ENCODE data around the gene KCNH5.

Gene KCNH5

DNA sequence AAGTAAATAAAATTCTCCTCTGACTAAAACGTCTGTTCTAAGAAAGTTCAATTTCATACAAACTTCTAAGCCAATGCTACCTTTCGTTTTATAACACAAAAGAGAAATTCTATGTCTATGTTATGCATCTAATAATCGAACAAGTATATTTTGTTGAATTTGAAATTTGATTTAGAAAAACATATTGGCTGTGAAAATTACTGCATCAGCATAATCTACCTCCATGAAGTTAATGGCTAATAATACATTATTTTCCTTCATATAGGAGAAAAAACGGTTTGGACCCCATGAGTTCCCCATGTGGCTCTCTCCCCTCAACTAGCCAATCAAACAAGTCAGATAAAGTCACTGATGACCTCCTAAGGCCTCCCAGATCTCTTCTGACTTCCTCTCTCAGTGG is 106.5 kb downstream of the KCNH5 start:
- H3K27ac ChIP-seq: no peak overlapping the region
- no peak for TF ChIP-seq ZFX (IDR thresholded peaks at IDR 0.05)
- TF ChIP-seq, protein P1, sequence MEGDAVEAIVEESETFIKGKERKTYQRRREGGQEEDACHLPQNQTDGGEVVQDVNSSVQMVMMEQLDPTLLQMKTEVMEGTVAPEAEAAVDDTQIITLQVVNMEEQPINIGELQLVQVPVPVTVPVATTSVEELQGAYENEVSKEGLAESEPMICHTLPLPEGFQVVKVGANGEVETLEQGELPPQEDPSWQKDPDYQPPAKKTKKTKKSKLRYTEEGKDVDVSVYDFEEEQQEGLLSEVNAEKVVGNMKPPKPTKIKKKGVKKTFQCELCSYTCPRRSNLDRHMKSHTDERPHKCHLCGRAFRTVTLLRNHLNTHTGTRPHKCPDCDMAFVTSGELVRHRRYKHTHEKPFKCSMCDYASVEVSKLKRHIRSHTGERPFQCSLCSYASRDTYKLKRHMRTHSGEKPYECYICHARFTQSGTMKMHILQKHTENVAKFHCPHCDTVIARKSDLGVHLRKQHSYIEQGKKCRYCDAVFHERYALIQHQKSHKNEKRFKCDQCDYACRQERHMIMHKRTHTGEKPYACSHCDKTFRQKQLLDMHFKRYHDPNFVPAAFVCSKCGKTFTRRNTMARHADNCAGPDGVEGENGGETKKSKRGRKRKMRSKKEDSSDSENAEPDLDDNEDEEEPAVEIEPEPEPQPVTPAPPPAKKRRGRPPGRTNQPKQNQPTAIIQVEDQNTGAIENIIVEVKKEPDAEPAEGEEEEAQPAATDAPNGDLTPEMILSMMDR (conservative IDR thresholded peaks at IDR 0.05): no peak

DNA sequence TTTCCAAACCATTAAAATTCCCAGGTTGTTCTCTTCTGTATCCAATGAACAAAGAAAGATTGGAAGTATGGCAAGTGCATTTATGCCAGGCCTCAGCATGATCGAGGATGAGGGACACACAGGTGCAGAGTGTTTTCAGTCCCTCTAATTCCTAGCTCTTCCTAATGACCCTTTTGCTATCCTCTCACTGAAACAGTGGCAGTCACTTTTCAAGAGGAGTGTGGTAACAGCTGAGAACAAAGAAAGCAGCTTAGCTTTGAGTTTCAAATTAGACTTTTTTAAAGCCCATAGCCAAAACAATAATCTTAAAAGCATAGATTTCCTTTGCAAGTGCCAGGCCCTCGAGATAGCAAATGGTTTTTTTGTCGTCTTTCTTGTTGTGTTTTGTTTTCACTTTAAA is 110.8 kb downstream of the KCNH5 start:
- no peak overlapping the region for H3K27ac ChIP-seq
- no peak for TF ChIP-seq ZFX (IDR thresholded peaks at IDR 0.05)
- TF ChIP-seq, protein P1 (conservative IDR thresholded peaks at IDR 0.05): no peak

- no peak overlapping the region for H3K27ac ChIP-seq
- no peak for TF ChIP-seq ZFX (IDR thresholded peaks at IDR 0.05)
Observed at GRCh38 chr14:62921466-62921865, 123.8 kb downstream of the KCNH5 start.

DNA sequence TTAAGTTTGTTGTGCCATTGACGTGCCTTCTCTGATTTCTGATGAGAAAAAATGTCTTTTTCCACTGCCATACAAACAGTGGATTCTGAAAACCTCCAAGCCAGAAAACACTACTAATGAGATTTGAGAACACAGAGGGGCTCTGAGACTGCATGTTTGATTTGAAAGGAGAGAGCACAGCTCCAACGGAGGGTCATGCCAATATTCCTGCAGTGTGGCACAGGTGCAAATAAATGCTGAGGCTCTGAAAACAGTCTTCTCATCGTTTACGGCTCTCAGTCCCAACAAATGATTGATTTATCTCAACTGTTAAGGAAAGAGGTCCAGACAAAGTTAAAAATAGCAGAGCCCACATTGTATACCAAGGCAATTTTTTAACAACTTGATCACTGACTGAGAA is 128.7 kb downstream of the KCNH5 start:
- no peak overlapping the region for H3K27ac ChIP-seq
- TF ChIP-seq, protein P1 (conservative IDR thresholded peaks at IDR 0.05): no peak
- no peak for TF ChIP-seq ZFX (IDR thresholded peaks at IDR 0.05)

DNA sequence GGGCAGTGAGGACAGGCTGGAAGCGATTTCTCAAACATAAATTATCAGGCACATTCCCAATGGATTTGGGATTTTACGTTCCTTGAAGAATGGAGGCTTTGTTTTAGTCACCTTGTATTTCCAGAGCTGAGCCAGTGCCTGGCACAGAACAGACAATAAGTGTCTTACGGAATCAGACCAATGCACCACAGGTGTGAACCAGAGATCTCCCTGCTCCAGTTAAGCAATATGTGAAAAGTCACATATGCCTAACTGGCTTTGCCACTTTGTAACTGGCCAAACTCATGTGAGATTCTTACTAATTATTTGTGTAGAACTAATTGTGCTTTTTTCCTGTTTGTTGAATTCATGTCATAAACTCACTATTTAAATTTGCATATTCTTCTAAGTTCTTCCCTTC is 130.4 kb downstream of the KCNH5 start:
- H3K27ac ChIP-seq: no peak overlapping the region
- no peak for TF ChIP-seq ZFX (IDR thresholded peaks at IDR 0.05)
- TF ChIP-seq, protein P1 (conservative IDR thresholded peaks at IDR 0.05): no peak

DNA sequence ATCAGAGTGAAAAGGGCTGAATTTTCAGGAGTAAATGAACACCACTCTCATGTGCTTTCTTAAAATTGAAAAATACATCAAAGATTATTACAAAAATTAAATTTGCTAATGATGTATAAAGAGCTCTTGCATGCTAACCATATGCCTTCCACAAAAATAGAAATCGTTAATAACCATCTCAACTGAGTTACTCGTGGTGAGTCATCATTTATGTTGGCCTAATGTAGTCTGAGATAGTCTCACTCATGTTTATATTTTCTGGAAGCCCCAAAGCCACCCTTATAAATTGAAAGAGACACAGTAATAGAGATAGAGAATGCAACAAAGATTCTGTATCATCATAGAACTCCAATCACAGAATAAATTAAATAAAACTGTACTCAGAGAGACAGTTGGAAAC is 131.2 kb downstream of the KCNH5 start:
- TF ChIP-seq, protein P1 (conservative IDR thresholded peaks at IDR 0.05): no peak
- no peak for TF ChIP-seq ZFX (IDR thresholded peaks at IDR 0.05)
- no peak overlapping the region for H3K27ac ChIP-seq

DNA sequence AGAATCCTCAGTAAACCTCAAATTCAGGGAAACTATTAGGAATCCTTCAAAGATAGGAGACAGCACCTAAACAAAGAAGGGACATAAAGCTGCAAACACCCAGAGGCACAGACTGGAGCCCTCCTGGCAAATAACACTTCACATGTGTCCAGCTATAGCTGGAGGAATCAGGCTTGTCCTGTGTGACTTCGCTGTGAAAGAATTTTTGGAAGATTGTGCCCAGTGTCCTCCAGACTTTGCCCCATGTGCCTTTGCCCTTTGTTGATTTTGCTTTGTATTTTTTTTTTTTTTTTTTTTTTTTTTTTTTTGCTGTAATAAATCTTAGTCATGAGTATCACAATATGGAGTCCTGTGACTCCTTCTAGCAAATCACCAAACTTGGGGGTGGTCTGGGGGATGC is 136.8 kb downstream of the KCNH5 start:
- no peak for TF ChIP-seq ZFX (IDR thresholded peaks at IDR 0.05)
- TF ChIP-seq, protein P1 (conservative IDR thresholded peaks at IDR 0.05): no peak
- H3K27ac ChIP-seq: no peak overlapping the region

DNA sequence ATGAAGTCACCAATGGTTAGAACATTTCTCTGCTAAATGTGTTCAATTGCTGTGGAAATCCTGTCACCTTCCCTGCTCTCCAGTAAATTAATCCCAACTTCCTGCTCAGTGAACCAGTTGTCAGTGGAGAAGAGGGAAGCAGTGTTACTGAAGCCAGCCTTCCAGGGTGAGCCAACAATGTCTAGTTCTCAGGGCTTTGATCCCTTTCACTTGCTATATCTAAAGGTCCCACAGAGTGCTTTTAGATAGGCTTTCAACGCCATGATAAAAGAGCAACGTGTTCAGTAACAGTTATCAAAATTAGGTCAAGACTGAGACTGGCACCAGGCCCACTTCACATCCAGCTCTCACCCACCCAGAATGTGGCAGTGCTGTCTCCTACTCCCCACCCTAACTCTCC is 139.7 kb downstream of the KCNH5 start:
- H3K27ac ChIP-seq: no peak overlapping the region
- TF ChIP-seq, protein P1 (conservative IDR thresholded peaks at IDR 0.05): no peak
- no peak for TF ChIP-seq ZFX (IDR thresholded peaks at IDR 0.05)

All from C4-2B (cell line).